ENCODE measurements around the gene MEAK7.

The MEAK7 gene

DNA sequence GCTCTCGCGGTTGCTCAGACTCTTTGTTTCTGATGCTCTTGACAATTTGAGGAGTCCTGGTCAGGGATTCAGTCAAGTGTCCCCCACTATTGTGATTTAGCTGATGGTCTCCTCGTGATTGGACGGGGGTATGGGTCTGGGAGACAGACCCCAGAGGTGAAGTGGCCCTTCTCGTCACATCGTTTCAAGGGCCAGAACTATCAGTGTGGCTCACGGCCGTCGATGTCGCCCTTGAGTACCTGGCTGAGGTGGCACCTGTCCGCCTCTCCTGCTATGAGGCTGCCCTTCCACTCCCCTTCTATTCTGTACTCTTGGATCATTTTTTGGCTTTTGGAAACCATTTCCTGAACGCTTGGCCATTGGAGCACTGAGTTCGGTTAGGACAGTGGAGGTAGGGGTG, 7.4 kb upstream of the MEAK7 start:
- DNase-seq = no peak

DNA sequence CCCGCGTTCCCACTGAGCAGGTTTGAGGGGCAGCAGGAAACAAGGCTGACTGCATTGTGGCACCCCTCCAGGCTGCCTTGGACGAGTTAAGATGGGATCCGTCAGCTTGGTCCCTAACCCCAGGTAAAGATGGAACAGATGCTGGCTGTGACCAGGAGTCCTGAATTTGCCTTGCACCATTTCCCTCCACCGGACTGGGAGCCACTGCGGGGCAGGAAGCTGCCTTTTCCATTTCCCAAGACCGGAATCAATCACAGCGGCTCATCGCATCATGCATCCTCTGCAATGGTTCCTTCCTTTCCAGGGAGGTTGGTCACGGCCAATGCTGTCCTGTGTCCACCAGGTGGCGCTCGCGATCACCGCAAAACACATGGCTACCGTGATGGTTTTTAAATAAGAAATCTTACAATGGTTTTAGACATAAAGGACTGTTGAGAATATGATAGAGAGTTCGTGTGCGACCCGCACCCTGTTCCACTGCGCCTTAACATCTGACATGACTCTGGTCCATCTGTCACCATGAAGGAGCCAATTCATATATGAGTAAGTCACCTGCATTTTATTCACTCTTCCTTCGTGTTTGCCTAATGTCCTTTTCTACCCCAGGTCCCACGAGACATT, 6.8 kb upstream of the MEAK7 start:
- peak; percentile 84 for DNase-seq

GRCh38 chr16:84509032-84509950, 4.8 kb upstream of the MEAK7 start:
- DNase-seq = no peak

DNA sequence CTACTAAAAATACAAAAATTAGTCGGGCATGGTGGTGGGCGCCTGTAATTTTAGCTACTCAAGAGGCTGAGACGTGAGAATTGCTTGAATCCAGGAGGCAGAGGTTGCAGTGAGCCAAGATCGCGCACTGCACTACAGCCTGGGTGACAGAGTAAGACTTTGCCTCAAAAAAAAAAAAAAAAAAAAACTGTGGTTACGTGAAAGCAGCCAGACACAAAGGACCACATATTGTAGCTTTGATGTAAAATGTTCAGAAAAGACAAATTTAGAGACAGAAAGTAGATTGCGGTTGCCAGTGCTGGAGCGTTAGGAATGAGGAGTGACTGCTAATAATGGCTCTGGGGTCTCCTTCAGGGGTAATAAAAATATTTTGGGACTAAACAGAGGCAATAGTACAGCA, 4.0 kb upstream of the MEAK7 start:
- no peak for DNase-seq

GRCh38 chr16:84507011-84507982, 2.8 kb upstream of the MEAK7 start:
- DNase-seq = peak; percentile 44

- DNase-seq = no peak
Measured at GRCh38 chr16:84505249-84506187, 1.1 kb upstream of the MEAK7 start.

DNA sequence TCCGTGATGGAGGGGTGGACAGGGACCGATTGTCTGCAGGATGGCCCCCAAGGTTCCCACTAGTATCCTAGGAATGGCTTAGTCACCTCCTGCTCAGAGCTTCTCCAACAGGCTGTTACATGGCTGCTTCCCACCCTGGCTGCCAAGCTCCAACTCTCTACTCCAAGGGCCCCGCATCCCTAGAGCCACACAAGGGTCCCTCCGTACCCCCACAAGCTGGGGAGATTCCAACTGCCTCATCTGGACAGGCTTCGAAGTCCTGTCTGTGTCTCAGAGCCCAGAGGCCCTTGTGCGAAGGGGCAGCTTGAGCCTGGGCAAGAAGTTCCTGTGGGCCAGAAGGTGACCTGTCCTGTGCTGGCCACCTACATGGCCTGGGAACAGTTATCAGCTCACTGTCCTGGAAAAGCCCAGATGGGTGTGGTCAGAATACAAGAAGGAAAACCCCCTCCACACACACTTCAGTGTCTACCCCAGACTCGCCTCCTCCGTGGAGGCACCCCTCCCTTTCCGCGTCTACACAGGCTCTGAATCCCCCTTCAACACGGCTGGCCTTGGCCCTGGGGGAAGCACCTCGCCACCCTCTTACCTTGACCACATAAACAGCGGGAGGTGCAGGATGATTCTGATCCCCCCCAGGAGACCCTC, 586 bp downstream of the MEAK7 start:
- DNase-seq = peak; percentile 29

GRCh38 chr16:84502581-84502980, 1.9 kb downstream of the MEAK7 start:
- DNase-seq = no peak

- no peak for DNase-seq
Measured at GRCh38 chr16:84502075-84502474, 2.4 kb downstream of the MEAK7 start.

- no peak for DNase-seq
Measured at GRCh38 chr16:84501077-84501735, 3.3 kb downstream of the MEAK7 start.

DNA sequence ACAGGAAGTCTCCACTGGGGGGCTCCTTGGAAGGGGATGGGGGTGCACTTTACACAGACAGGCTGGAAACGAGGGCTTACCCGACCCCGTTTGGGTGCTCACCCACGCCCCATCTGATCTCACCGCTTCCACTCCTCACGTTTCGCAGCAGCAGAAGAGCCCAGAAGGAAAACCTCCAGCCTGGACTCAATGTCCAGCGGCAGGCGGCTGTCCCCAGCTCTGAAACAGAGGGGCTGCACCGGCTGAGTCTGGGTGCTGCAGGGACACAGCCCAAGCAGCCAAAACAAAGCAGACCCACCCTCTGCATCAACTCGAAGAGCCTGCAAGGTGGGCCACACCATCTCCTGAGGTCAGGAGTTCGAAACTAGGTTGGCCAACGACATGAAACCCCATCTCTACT, 3.9 kb downstream of the MEAK7 start:
- no peak for DNase-seq

GRCh38 chr16:84499638-84500037, 4.8 kb downstream of the MEAK7 start:
- DNase-seq = no peak

DNA sequence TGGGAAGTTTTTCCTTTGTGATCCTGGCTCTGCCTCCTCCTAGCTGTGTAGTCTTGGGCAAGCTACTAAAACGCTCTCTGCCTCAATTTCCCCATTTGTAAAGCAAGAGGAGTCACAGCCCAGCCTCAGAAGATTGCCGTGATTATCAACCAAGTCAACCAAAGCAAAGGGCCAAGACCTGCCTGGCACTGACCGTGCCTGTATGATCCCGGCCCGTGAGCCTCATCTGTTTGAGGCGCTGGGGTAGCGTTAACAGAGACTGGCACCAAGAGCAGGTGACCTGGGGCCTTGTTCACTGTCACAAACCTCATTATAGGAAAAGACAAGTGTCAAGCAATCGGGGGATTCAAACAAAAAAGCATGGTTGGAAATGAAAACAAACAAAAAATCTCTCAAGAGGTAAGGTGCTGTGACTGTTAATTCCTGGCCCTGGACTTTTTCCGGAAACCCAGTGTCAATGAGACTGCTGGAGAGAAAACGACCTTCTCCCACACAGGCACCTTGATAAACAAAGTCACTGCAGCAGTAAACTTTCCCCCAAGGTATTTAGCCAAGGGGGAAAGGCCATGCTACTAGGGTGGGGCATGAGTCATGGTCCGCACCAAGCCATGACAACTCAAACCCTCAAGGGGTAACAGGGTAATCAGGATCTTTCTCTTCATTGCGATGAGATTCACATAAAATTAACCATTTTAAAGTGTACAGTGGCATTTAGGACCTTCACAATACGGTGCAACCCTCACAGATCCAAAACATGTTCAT, 5.4 kb downstream of the MEAK7 start:
- DNase-seq = no peak

- no peak for DNase-seq
Measured at GRCh38 chr16:84498223-84498610, 6.2 kb downstream of the MEAK7 start.

GRCh38 chr16:84497418-84498222, 6.8 kb downstream of the MEAK7 start:
- DNase-seq = no peak

GRCh38 chr16:84496991-84497390, 7.5 kb downstream of the MEAK7 start:
- no peak for DNase-seq

- no peak for DNase-seq
Measured at GRCh38 chr16:84495506-84495905, 9.0 kb downstream of the MEAK7 start.

DNA sequence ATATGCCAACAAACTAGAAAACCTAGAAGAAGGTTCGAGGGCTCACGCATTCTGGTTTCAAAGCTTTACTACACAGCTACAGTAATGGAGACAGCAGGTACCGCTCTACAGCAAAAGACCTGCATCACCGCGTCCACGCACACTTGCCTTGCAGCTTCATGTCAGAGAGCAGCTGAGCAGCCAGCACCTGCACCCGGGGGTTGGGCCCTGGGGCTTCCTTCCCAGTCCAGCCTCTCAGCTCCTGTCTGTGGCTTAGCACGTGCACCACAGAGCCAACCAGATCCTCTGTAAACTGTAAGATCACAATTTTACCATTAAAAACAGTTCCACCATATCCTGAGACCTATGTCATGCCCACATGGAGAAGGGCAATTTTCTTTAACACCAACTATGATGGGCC, 15.3 kb downstream of the MEAK7 start:
- DNase-seq = no peak

DNA sequence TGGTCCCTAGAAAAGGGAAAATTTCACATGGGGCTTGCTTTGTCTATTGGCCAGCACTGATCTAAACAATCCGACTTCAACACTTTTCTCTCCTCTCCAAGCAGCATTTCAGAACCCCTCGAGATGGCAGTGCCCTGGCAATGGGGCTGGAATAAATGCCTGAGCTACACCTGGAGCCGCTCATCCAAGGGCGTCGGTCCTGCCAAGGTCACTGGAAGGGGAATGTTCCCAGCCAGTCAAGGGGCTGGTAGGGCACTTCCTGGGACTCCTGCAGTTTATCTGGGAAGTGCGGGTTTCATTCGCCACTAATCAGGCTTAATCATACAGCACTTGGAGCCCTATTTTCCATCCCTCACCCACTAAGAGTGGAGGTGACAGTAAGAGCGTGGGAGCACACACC, 17.1 kb downstream of the MEAK7 start:
- DNase-seq = no peak

Measured in fibroblast of skin of scalp (primary cell).